Stimulated activated CD8-positive, alpha-beta memory T cell treated with anti-CD3 and anti-CD28 coated beads, Interleukin-2, amount 100 ng/mL, for 1 hour (primary cell): ENCODE data around the gene NAALADL2.

ENCODE experiments used
- DNase-seq, 2 donors: peaks; one replicate each; pipeline ENCODE4 v3.0.0-alpha.2; 2020; ENCODE audit warnings: low read depth in 2 of 2

NAALADL2 gene

DNA sequence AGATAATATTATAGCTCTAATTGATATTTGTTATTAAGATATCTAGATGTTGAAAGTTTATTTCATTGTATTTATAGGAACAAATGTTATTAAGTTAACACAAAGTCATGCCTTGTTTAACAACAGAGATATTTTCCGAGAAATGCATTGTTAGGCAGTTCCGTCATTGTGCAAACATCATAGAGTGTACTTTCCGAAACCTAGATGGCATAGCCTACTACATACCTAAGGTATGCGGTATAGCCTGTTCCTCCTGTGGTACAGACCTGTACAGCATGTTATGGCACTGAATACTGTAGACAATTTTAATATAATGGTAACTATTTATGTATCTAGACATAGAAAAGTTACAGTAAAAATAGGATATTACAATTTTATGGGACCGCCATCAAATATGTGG is 114.3 kb downstream of the NAALADL2 start:
- DNase-seq: no peak

DNA sequence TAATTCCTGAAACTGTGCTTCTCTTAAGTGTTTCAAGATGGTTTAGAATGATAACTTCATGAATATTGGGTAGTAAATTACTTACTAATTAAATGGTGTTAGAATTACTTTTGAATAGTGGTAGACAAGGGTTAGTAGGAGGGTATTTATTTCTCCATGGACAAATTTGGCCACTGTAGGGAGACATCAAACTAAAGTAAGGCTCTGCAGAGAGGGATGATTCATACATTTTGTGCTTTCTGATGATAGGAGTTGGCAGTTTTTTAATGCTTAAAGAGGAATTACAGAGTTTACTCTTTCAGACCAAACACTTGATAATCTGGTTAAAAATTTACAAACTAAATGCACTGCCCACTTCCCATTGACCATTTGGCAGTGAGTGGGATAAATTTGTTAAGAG is 127.6 kb downstream of the NAALADL2 start:
- no peak for DNase-seq

DNA sequence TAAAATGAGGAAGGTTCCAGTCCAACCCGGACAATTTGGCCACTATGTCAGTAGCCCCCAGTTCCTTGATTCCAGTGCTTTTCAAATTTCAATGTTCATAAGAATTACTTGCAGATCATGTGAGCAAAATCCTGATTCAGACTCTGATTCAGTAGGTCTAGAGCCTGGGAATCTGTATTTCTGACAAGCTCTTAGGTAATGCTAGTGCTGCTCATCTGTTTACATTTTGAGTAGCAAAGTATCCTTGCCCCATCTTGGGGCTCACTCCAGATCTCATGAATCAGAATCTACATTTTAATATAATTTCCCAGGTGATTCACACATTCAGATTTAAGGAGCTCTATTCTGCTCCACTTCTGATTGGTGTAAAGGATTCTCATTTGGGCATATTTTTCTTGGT is 142.0 kb downstream of the NAALADL2 start:
- DNase-seq: no peak

DNA sequence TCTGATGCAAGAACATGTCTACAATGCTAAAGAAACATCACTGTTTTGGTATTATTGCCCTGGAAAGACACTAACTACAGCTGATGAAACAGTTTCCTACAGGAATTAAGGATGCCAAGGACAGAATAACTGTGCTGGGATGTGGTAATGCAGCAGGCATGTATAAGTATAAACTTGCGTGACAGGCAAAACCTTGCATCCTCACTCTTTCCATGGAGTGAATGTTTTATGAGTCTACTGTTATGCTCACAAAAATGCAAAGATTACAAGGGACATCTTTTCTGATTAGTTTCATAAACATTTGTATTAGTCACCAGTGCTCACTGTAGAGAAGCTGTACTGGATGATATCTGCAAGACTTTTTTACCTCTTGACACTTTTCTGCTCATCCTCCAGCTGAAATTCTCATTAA is 143.6 kb downstream of the NAALADL2 start:
- DNase-seq: no peak

DNA sequence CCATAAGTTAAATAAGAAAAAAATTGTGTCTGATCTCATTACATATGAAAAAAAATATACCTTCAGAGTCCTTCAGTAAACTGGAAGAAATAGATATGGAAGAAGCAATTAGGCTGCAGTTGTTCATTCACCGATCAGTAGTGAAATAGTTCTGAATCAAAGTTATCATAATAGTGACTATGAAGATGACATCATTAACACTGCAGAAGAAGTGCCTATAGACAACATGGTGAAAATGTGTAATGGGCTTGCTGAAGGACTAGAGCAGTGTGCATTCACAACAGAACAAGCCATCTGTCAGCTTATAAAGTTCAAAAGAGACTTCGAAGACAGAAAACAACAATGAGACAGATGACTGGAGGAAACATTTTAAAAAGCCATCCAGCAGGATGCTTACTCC is 144.5 kb downstream of the NAALADL2 start:
- DNase-seq: no peak

DNA sequence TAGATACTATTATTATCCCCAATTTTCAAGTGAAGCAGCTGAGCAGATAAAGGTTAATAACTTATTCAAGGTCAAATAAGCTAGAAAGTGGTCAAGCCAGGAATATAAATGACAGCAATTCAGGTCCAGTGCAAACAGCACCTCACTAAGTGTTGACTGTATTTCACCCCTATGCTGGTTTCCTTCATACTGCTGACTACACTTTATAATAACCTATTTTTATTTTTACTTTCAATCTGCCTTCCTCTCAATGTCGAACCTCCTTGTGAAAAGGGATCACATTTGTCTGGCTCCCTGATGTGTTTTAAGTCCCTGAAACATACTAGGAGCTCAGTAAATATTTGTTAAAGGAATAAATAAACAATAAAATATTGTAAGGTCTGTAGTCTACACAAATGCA is 146.1 kb downstream of the NAALADL2 start:
- DNase-seq: no peak

DNA sequence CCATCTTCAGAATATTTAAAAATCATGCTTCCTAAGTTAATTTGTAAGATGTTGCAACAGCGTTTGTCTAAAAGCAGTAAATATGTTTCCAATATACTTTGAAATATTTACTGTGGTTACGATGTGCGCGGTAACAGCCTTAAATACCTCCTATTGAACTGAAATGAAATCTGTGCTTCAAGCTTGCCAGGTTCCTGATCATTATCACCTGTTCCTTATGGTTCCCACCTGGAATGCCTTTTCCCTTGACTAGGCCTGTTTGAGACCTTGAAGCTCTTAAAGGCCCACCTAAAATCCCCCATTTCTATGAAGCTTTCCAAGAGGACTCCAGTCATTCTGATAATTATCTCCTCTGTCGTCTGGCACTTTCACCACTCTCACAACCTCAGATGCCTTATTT is 146.7 kb downstream of the NAALADL2 start:
- no peak for DNase-seq

DNA sequence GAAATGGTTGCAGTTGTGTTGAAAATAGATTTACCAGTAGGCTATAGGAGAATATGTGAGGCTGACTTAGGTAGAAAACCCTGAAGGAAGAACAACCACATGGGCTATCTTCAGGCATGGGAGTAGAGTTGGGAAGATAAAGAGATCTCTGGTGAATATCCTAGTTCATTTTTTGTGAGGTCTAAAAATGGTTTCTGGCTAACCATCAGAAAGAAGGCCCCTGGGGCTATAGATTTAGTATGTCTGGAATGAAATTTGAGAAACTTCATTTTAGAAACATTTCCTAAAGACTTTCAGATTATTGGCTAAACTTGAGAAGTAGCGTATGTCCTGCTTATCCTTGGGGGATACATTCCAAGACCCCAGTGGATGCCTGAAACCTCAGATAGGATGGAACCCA is 148.2 kb downstream of the NAALADL2 start:
- DNase-seq: no peak

DNA sequence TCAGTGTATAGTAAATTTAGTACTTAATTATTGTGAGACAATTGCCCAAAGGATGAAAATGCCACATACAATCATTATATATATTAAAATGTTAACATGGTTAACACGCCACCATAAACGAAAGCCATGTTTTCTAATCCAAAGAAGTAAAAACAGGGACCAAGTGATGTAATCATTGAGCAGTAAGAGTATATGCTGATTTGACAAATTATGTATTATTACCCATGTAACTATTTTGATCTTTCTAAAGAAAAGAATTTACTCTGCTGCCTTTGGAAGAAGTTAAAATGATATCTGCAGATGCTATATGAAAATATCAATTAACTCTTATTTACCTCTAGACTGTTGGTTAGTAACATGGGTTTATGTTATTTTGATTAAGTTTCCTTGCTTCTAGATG is 150.2 kb downstream of the NAALADL2 start:
- DNase-seq: no peak

DNA sequence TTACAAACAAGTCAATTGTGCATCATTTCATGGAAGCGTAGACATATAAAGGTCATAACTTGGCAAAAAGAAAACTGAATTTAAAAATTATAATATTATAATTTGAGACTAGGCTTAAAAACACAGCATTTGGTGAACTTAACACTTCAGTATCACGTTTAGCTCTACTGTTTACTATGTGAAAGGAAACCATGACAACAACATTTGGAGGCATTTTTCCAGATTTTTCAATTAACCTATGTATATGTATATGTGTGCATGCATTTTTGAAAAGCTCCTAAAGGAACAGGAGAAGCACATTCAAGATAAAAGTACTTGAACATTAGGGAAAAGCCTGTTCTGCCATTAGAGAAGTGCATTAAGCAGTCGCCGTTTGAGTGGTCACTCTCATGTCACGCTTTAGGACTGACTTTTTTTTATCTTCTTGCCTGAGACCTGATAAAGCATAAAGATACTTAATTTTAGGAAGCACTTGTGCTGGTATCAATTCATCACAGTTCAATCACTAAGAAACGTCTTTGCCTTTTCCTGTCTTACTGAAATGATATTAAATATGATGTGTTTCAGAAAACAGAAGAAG is 156.0 kb downstream of the NAALADL2 start:
- DNase-seq: no peak

DNA sequence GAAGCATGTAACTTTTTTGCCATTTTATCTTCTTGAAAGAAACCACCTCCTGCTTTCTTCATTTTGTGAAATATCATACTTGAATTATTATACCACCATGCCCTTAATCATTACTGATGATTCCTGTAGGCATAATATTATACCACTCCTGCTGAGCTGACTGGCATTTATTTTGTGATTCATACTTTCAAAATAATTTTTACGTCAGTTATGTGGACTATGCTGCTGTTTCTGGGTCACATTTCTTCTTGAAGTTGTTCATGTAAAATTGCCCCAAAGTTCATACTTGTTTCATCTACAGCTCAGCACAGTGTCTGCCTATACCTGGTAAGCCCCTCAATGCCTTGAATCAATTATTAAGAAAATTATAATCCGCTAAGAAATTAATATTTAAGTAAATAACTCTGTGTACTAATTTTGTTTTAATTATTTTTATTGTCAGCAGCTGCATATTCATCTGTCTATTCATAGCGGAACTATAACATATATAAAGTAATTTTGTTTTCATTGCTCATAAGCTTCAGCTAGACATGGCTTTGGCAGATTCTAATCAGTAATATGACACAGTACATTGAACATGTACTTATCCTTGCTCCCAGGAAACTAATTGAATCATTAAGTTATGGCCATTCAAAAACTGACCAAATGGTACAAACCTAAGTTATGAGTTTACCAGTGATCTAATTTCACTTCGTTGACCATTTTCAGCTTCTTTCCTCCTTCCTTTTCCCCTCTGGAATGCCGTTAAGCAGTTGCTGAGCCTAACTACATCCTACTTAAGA is 160.0 kb downstream of the NAALADL2 start:
- DNase-seq: no peak

DNA sequence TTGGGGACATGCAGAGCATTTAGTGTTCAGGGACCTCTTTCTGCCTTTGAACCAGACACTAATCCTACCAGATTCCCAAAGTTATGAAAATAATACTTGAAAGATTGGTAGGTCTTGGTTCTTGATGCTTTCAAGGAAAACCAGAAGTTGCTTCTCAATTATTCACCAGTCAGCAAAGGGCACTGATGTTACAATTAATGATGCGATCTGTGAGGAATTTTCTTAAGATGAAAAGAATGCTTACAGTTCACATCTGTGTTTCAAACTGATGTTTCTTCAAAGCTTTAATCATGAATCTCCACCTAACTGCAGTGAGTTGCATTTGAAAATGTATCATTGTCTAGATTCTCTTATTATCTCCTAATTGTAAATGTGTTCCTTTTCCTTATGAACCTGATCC is 161.0 kb downstream of the NAALADL2 start:
- no peak for DNase-seq

DNA sequence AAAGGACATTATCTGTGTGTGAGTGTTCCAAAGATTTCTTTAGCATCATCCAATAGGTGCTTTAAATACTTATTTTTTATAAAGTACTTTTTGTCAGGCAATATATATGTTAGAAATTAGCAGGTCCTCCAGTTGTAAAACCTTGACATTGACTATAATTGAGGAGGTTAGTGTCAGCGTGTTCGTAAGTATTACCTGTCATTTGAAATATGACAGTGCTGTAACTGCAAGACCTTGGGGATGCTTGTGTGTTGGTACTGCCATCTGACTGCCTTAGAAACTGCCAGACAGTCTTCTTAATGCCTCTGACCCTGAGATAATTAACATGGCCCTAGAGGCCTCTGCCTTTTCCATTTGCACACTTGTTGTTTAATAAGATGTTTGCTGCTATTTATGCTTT is 170.7 kb downstream of the NAALADL2 start:
- no peak for DNase-seq

DNA sequence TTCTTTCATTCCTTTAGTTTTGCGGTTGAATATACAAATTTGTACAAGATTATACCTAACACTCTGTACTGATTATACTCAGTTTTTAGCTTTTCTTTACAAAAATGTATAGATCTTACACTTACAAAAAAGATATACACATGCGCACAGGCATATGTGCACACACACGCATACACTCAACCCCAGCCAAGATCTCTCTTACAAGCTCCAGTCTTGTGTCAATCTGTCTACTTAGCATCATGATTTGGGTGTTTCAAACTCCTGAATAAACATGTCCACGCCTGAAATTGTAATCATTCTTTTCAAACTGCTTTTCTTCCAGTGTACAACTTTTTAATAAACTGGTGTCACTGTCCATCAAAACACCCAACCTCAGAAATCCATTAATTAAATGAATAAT is 180.7 kb downstream of the NAALADL2 start:
- DNase-seq: no peak

DNA sequence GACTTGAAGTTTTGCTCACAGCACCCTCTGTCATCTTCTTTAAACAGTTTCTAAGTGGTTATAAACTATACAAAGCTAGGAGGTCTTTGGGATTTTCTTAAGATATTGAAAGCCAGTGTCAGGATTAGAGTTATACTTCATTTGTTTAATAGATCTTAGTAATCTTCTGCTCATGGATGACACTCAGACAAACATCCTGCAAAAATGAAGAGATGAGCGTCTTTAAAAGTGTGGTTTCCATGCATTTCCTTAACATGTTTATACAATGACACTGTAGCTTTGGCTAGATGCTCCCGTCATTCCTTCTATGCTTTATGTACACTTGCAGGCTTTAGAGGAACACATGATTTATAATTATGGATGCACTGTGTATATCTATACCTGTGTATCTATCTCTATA is 182.2 kb downstream of the NAALADL2 start:
- DNase-seq: no peak

DNA sequence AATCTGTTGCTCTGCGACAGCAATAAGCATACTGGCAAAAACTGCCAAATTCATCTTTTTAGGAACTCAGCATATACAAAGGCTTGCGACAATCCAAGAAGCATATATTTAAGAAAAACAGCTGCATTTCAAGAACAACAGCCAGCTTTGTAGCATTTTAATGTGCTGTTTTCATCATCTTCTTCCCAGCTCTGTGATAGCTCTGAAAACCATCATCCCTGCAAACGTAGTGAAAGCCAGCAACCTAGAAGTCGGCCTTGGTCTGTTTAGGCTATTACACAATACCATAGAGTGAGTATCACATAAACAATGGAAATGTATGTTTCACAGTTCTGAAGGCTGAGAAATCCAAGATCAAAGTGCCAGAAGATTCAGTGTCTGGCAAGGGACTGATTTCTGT is 187.5 kb downstream of the NAALADL2 start:
- DNase-seq: no peak

DNA sequence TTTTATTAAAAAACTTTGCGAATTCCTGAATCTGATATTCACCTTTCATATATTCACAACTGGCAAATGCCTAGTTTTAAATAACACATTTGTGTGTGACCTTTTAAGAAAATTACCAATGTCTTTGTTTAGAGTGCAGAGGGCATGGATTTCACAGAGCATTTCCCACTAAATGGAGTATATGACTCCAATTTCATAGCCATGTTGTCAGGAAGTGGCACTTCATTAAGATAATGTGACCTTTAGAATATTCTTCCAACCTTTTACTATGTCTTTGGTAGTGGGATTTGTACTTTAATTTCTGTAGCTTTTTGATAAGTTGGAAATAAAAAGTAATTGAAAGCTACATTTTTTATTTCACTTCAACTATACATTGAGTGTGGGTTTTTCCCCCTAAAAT is 188.7 kb downstream of the NAALADL2 start:
- no peak for DNase-seq

DNA sequence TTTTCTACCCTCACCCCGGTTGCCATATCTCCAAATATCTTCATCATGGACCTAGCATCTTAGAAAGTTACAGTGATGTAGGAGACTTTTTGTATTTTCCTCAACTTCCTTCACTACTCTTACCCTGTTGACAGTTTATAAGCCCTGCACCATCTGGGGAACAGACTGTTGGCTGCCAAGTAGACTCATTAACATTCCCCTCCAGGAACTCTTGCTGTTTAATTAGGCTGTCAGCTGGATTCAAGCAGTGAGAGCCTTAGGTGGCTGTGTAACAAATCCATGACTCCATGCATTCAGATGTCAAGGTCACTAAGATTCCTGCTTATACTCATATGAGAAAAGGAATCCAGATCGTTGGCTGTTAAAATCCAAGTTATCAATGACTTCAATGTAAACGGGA is 198.3 kb downstream of the NAALADL2 start:
- DNase-seq: no peak

DNA sequence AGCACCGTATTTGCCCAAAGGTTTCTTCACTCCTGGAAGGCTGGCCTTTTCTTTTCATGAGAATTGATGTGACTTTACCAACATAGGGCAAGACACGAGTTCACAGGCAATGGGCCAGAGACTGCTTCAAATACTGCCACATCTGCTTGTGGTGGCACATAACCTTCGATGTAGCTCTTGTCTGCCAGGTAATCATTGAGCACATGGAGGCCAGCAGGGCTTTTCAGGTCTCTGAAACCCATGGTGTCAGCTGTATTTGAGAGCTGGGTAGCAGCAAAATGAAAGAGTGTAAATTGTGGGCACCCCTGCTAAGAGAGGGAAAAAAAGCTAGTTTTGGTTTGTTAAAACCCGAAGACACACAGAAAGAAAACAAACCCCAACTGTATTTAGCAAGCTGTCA is 200.7 kb downstream of the NAALADL2 start:
- no peak for DNase-seq

DNA sequence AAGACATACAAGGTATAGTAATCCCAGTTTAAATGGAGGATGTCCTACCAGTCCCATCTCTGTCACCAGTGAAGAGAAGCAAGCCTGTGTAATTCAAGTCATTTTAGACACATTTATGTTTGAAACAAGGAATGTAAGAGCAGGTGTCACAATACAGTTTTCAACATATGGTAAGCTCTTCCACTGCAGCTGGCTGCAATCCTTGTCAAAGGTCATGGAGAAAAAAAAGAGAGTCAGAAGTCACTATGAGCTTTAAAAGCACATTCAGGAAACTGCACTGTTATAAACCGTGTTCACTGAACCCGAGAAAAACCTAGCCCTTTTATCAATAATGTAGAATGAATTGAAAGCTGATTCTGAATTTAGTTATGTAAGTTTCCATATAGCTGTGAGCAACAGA is 206.4 kb downstream of the NAALADL2 start:
- no peak for DNase-seq

DNA sequence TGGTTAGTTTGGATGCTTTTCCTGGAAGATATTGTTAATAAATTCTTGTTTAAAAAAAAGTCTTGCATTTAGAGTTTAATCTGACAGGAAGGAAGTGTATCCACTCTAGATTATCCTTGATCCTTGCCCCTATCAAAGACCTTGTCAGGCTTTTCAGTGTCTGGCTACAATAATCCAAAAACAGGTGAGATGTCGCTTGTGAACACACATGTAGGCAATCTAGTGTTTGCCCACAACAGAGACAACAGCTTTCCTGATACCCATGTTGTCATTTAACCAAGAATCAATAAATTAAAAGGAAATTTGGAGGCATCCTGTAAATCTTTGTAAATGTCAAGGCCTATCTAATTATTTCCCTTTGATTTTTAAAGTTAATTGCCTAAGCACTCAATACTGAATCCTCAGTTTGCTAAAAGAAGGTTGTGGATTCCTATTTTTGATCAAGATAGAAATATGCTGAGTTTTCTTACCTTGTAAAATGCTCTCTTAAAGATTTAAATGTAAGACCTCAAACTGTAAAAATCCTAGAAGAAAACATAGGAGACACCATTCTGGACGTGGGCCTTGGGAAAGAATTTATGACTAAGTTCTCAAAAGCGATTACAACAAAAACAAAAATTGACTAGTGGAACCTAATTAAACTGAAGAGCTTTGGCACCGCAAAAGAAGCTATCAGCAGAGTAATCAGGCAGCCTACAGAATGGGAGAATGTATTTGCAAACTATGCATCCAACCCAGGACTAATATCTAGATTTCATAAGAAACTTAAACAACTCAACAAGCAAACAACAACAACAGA is 207.7 kb downstream of the NAALADL2 start:
- DNase-seq: no peak

DNA sequence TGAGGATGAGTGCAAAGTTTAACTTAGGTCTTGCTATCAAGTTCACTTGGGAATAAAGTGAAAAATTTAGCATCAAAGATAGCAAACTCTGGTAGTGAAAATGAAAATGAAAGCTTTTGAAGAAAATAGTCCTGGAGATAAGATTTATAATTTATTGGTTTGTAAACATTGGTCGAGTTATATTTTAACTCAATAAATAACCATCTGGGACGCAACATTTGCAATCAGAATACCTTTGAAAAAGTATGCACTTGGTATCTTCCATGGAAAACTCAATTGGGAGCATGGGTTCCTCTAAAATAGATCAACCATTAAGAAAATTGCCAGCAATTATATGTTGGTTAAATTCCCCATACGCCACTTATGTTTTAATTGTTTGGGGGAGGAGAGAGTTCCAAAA is 209.5 kb downstream of the NAALADL2 start:
- DNase-seq: no peak

DNA sequence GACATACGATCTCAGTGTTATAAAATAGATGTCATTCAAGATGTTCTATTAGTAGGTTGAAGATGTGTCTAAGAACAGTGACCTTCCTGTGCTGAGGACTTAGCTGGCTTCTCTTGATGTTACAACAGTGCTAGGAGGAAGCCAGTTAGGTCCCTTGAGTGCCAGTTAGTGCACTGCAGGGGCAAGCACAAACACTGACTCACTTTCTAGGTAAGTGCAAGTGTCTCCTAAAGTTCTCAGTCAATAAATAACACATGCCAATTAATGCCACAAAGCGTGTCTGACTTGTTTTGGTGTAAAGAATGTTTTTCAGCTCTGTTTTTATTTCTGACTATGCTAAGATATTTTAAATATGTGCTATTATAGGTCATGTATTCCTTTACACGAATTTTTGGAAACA is 211.8 kb downstream of the NAALADL2 start:
- DNase-seq: no peak
